MCF 10A (cell line): ENCODE results near the gene BHMT2. TPM values are rescaled to one million over a fixed set of nuclear protein-coding genes. Genes with fewer than 3 reads are reported as not detected.

ENCODE experiments used
- BruUV-seq: library from RNA; stranded (reverse); fragments of 400-500 nt; replicated peaks from 2 replicates; lab custom pipeline; 2021; lab: Mats Ljungman, UMichigan
- CTCF ChIA-PET: fragments of 300-600 bp; sonication (Branson Sonifier 250); formaldehyde crosslinking; extraction: SDS; loops from one replicate; lab custom pipeline; 2021; ENCODE audit warnings: antibody characterized with exemption, inconsistent platforms; lab: Yijun Ruan, JAX
- POLR2A ChIA-PET: fragments of 300-600, 350-650 bp; sonication (Branson Sonifier 250); formaldehyde crosslinking; extraction: SDS; loops from one replicate; lab custom pipeline; 2020; ENCODE audit warnings: antibody characterized with exemption, inconsistent platforms; lab: Yijun Ruan, JAX
- DNase-seq: peaks from one replicate; pipeline ENCODE4 v3.0.0-alpha.2; 2018; ENCODE audit not compliant: unreplicated experiment
- H3K27ac Mint-ChIP-seq: one replicate; pipeline ENCODE4 v1.8.0; 2022; ENCODE audit warnings: mild to moderate bottlenecking, low read depth, mixed read lengths; ENCODE audit not compliant: unreplicated experiment
- H3K27me3 Mint-ChIP-seq: one replicate; pipeline ENCODE4 v1.8.0; 2022; ENCODE audit warnings: mixed read lengths; ENCODE audit not compliant: insufficient read depth, unreplicated experiment
- H3K36me3 Mint-ChIP-seq: one replicate; pipeline ENCODE4 v1.8.0; 2022; ENCODE audit warnings: mild to moderate bottlenecking, moderate library complexity, mixed read lengths; ENCODE audit not compliant: insufficient read depth, unreplicated experiment
- H3K4me1 Mint-ChIP-seq: one replicate; pipeline ENCODE4 v1.8.0; 2022; ENCODE audit warnings: mixed read lengths; ENCODE audit not compliant: insufficient read depth, unreplicated experiment
- H3K4me3 Mint-ChIP-seq: one replicate; pipeline ENCODE4 v1.8.0; 2022; ENCODE audit warnings: mild to moderate bottlenecking, moderate library complexity, mixed read lengths; ENCODE audit not compliant: unreplicated experiment
- H3K9me3 Mint-ChIP-seq: one replicate; pipeline ENCODE4 v1.8.0; 2022; ENCODE audit warnings: mixed read lengths; ENCODE audit not compliant: unreplicated experiment
- CTCF ChIP-seq: fragments of 200-600 bp; IDR thresholded peaks from one replicate; pipeline ENCODE4 v1.8.0; 2022; ENCODE audit warnings: antibody characterized with exemption, mild to moderate bottlenecking; ENCODE audit not compliant: unreplicated experiment
- intact Hi-C: fragments of 100-400 bp; cut with micrococcal nuclease; formaldehyde crosslinking; loops from 2 replicates; pipeline ENCODE4 v1.14.1; 2022
- total RNA-seq: library from RNA; stranded (reverse); gene quantifications from 2 replicates; pipeline ENCODE4 v1.2.3, GENCODE V29; 2022

The BHMT2 gene
- total RNA-seq, 1 experiment from 2014 or later: not detected

GRCh38 chr5:79048437-79048836, 21.1 kb upstream of the BHMT2 start:
- Mint-ChIP-seq H3K4me1 (no peaks in the 10 kb centered on the region), H3K9me3 (no peaks in the 10 kb centered on the region), H3K36me3 (no peaks in the 10 kb centered on the region), H3K27ac (no peak overlapping the region), H3K4me3 (no peak overlapping the region), H3K27me3 (no peaks in the 10 kb centered on the region)
- ChIA-PET POLR2A (interaction anchor here (1.2 kb wide), 1 partner anchor 11 kb away, joined by 4 read pairs; no protein-coding TSS in a partner anchor), CTCF (interaction anchor here (0.6 to 2.6 kb wide), 5 partner anchors 9 to 416 kb away, joined by 3 to 18 read pairs (median 3); no protein-coding TSS in a partner anchor)
- intact Hi-C loops: no loop called here
- DNase-seq: no peak
- no TSS peak for BruUV-seq
- no peak for TF ChIP-seq CTCF

GRCh38 chr5:79050498-79050897, 19.1 kb upstream of the BHMT2 start:
- no peaks in the 10 kb centered on the region for H3K4me1 Mint-ChIP-seq
- intact Hi-C loops: no loop called here
- H3K9me3 Mint-ChIP-seq: no peaks in the 10 kb centered on the region
- ChIA-PET POLR2A (no interaction called here), CTCF (no interaction called here)
- no peaks in the 10 kb centered on the region for H3K36me3 Mint-ChIP-seq
- no peak for TF ChIP-seq CTCF
- no TSS peak for BruUV-seq
- no peak overlapping the region for H3K4me3 Mint-ChIP-seq
- H3K27me3 Mint-ChIP-seq: no peaks in the 10 kb centered on the region
- no peak overlapping the region for H3K27ac Mint-ChIP-seq
- DNase-seq: no peak

DNA sequence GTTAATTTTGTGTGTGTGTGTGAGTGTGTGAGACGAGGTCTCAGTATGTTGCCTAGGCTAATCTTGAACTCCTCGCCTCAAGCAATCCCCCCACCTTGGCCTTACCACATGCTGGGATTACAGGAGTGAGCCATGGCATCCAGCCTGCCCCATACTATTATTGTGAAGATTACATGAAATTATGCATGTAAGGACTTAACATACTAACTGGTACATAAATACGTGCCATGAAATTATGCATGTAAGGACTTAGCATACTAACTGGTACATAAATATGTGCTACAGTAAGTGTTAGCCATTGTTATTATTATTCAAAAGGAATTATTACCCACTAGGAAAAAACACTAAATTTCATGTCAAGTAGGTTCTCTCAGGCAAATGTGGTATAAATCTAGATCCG, 16.2 kb upstream of the BHMT2 start:
- ChIA-PET POLR2A (interaction anchor here (1.2 kb wide), 1 partner anchor 11 kb away, joined by 4 read pairs; no protein-coding TSS in a partner anchor), CTCF (interaction anchor here (1.0 kb wide), 1 partner anchor 9 kb away, joined by 3 read pairs; no protein-coding TSS in a partner anchor)
- no peak for TF ChIP-seq CTCF
- BruUV-seq: no TSS peak
- DNase-seq: no peak
- intact Hi-C loops: no loop called here
- Mint-ChIP-seq H3K36me3 (no peaks in the 10 kb centered on the region), H3K4me1 (no peaks in the 10 kb centered on the region), H3K9me3 (no peaks in the 10 kb centered on the region), H3K27ac (no peak overlapping the region), H3K27me3 (no peaks in the 10 kb centered on the region), H3K4me3 (no peak overlapping the region)

DNA sequence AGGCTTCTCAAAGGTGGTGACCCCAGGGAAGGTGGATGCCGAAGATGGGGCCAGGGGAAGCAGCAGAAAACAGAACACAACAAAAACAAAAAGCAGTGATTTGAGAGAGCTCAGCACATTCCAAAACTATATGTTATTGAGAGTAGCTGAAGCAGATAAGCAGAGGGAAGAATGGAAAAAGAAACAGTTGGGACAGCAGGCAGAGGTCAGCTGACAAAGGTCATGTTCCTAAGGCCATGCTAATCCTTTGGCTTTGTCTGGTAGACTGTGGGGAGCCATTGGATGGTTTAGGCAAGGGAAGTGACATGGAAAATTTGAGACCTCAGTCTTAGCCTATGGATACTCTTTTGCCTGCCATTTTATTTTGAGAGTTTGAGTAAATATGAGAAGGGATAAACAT, 14.6 kb upstream of the BHMT2 start:
- no peak for DNase-seq
- no peaks in the 10 kb centered on the region for H3K4me1 Mint-ChIP-seq
- no peaks in the 10 kb centered on the region for H3K36me3 Mint-ChIP-seq
- no peak overlapping the region for H3K4me3 Mint-ChIP-seq
- no peak for TF ChIP-seq CTCF
- H3K27ac Mint-ChIP-seq: no peak overlapping the region
- no peaks in the 10 kb centered on the region for H3K9me3 Mint-ChIP-seq
- CTCF ChIA-PET: interaction anchor here (0.7 to 1.6 kb wide), 3 partner anchors 30 to 900 kb away, joined by 3 to 4 read pairs (median 3); no protein-coding TSS in a partner anchor
- no peaks in the 10 kb centered on the region for H3K27me3 Mint-ChIP-seq
- BruUV-seq: no TSS peak
- POLR2A ChIA-PET: no interaction called here
- intact Hi-C loops: no loop called here
